Tongue (tissue), 2 donors: Measurements from ENCODE around the gene NALCN. TPM values are rescaled to one million over a fixed set of nuclear protein-coding genes. Genes with fewer than 3 reads are reported as not detected.
A peak's percentile ranks its signal among the peaks of the same experiment; 100 is the strongest.

ENCODE experiments used
- DNase-seq: peaks from one replicate; pipeline ENCODE4 v3.0.0-alpha.2; 2015
- total RNA-seq: library from RNA; depleted of rRNA; stranded (reverse); fragments of >200 nt; gene quantifications from one replicate; pipeline ENCODE4 v1.2.3, GENCODE V29; 2014

NALCN gene
- total RNA-seq, 1 donor from 2014 or later, result 3.8 TPM

- DNase-seq, result peak; percentile 63
Measured at GRCh38 chr13:101289764-101290163, 126.5 kb downstream of the NALCN start.

GRCh38 chr13:101283782-101284181 is 132.5 kb downstream of the NALCN start:
- no peak for DNase-seq

- no peak for DNase-seq
Measured at GRCh38 chr13:101272886-101273285, 143.4 kb downstream of the NALCN start.

GRCh38 chr13:101271681-101272245 is 144.5 kb downstream of the NALCN start:
- no peak for DNase-seq

- DNase-seq, result no peak
Measured at GRCh38 chr13:101267656-101268055, 148.7 kb downstream of the NALCN start.

- no peak for DNase-seq
Measured at GRCh38 chr13:101265934-101266333, 150.4 kb downstream of the NALCN start.

GRCh38 chr13:101264931-101265330 is 151.4 kb downstream of the NALCN start:
- no peak for DNase-seq

GRCh38 chr13:101262306-101262705 is 154.0 kb downstream of the NALCN start:
- DNase-seq, result no peak

GRCh38 chr13:101258509-101258908 is 157.8 kb downstream of the NALCN start:
- no peak for DNase-seq

- DNase-seq, result no peak
Measured at GRCh38 chr13:101258071-101258470, 158.2 kb downstream of the NALCN start.

- DNase-seq, result no peak
Measured at GRCh38 chr13:101248739-101249514, 167.4 kb downstream of the NALCN start.

- DNase-seq, result no peak
Measured at GRCh38 chr13:101242720-101243119, 173.6 kb downstream of the NALCN start.

GRCh38 chr13:101238555-101238954 is 177.8 kb downstream of the NALCN start:
- no peak for DNase-seq

- no peak for DNase-seq
Measured at GRCh38 chr13:101231751-101232428, 184.4 kb downstream of the NALCN start.

GRCh38 chr13:101230271-101230890 is 185.9 kb downstream of the NALCN start:
- DNase-seq, result no peak

- DNase-seq, result no peak
Measured at GRCh38 chr13:101219609-101220265, 196.6 kb downstream of the NALCN start.

GRCh38 chr13:101218484-101218883 is 197.8 kb downstream of the NALCN start:
- no peak for DNase-seq

GRCh38 chr13:101217086-101217485 is 199.2 kb downstream of the NALCN start:
- no peak for DNase-seq

- DNase-seq, result no peak
Measured at GRCh38 chr13:101211261-101211660, 205.0 kb downstream of the NALCN start.

GRCh38 chr13:101210774-101211173 is 205.5 kb downstream of the NALCN start:
- DNase-seq, result no peak

- no peak for DNase-seq
Measured at GRCh38 chr13:101209206-101209893, 207.0 kb downstream of the NALCN start.

- no peak for DNase-seq
Measured at GRCh38 chr13:101205408-101205807, 210.9 kb downstream of the NALCN start.
